GM18508 (cell line): Measurements from ENCODE around the gene FAM20A.
"Not testable (repeated sequence)": the region's sequence is repeated elsewhere in the genome, so short reads cannot be mapped to it uniquely, and the experiment has no call there.

Experiments used
- ATAC-seq: cut with Tn5 transposase; IDR thresholded peaks from one replicate; pipeline ENCODE4 v1.9.1; 2021; ENCODE audit warnings: moderate number of reproducible peaks; ENCODE audit not compliant: insufficient read depth, unreplicated experiment

FAM20A gene

DNA sequence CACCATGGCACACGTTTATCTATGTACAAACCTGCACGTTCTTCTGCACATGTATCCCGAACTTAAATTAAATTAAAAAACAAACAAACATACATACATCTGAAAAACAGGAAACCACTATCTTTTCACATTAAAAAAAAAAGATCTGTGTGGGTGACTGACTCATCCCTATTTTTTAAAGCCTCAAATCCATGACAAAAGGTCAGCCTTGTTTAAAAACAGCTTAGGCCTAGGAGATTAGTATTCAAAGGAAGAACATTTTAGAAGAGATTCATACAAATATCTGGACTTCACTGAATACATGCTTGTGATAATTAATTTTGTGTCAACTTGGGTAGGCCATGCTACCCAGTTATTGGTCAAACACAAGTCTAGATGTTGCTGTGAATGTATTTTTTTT lies 93.6 kb downstream of the FAM20A start:
- ATAC-seq = no peak

DNA sequence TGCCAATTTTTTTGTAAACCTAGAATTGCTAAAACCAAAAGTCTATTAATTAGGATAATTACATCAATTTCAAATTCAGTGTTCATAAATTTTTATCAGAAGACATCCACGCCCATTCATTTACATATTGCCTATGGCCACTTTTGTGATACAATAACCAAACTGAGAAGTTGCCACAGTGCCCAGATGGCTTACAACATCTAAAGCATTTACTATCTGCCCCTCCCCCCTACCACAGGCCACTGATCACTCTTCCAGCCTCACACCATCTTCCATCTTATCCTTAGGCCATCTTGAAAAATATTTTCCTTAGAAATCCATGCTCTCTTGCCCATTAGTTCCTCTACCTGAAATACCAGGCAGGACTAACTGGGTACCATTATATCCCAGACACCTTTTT lies 95.2 kb downstream of the FAM20A start:
- no peak for ATAC-seq

GRCh38 chr17:68501074-68501473 lies 100.1 kb downstream of the FAM20A start:
- no peak for ATAC-seq

DNA sequence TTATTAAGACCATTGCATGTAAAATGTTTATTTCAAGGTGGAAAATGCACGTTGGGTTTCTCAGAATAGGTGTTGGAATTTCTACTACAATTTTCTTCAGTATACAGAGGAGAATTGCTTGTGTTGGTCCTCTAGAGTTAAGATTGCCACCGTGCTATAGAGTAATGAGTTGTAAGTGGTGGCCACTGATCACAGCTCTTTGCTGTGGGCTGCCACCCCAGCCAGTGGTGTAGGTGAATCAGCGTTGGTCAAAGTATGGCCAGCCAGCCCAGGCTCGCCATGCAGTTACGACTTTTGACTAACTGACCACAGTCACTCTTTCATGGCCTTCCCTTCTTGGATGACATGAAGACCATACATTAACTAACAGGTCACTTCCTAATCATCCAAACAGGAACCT lies 101.6 kb downstream of the FAM20A start:
- ATAC-seq = no peak

- no peak for ATAC-seq
Measured at GRCh38 chr17:68498479-68499326, 102.5 kb downstream of the FAM20A start.

- peak; percentile 89 for ATAC-seq
Measured at GRCh38 chr17:68497885-68498319, 103.3 kb downstream of the FAM20A start.

GRCh38 chr17:68495081-68495480 lies 106.1 kb downstream of the FAM20A start:
- no peak for ATAC-seq

- ATAC-seq = not testable (repeated sequence)
Measured at GRCh38 chr17:68492394-68493054, 108.6 kb downstream of the FAM20A start.

- ATAC-seq = no peak
Measured at GRCh38 chr17:68491381-68492231, 109.6 kb downstream of the FAM20A start.

- ATAC-seq = no peak
Measured at GRCh38 chr17:68489919-68490318, 111.2 kb downstream of the FAM20A start.
